Spleen (tissue), 11 donors: ENCODE data around the gene CASP6. TPM values are rescaled to one million over a fixed set of nuclear protein-coding genes. Genes with fewer than 3 reads are reported as not detected.

Experiments used
- DNase-seq: peaks from one replicate; pipeline ENCODE4 v3.0.0-alpha.2; 2020
- H3K27ac ChIP-seq, 8 donors: fragments of 200-600 bp; sonication (generic) in 7 of 8; 1 replicate in 4 of 8; 2 replicates in 4 of 8; pipeline versions ENCODE4 v1.5.0 to v1.8.0; 2016 to 2021; ENCODE audit warnings: inconsistent platforms in 4 of 8, mild to moderate bottlenecking in 4 of 8, moderate library complexity in 1 of 8
- H3K27me3 ChIP-seq, 7 donors: fragments of 200-600 bp; sonication (generic) in 6 of 7; replicated peaks in 1 of 7; 1 replicate in 4 of 7; 2 replicates in 3 of 7; pipeline versions ENCODE4 v1.5.0 to v1.8.0; 2016 to 2021; ENCODE audit warnings: inconsistent platforms in 3 of 7, mild to moderate bottlenecking in 1 of 7
- H3K36me3 ChIP-seq, 6 donors: fragments of 200-600 bp; sonication (generic) in 5 of 6; 1 replicate in 4 of 6; 2 replicates in 2 of 6; pipeline versions ENCODE4 v1.5.0 to v1.8.0; 2016 to 2021; ENCODE audit warnings: inconsistent platforms in 2 of 6
- H3K4me1 ChIP-seq, 6 donors: fragments of 200-600 bp; sonication (generic) in 5 of 6; 1 replicate in 3 of 6; 2 replicates in 3 of 6; pipeline versions ENCODE4 v1.5.0 to v1.8.0; 2016 to 2021; ENCODE audit warnings: inconsistent platforms in 3 of 6
- H3K4me3 ChIP-seq, 8 donors: fragments of 200-600 bp; sonication (generic) in 7 of 8; 1 replicate in 4 of 8; 2 replicates in 4 of 8; pipeline versions ENCODE4 v1.5.0 to v1.8.0; 2016 to 2021; ENCODE audit warnings: inconsistent platforms in 4 of 8, mild to moderate bottlenecking in 4 of 8, moderate library complexity in 2 of 8
- H3K9me3 ChIP-seq, 8 donors: fragments of 200-600 bp; sonication (generic) in 7 of 8; 1 replicate in 4 of 8; 2 replicates in 4 of 8; pipeline versions ENCODE4 v1.5.0 to v1.8.0; 2016 to 2021; ENCODE audit warnings: inconsistent platforms in 4 of 8
- CTCF ChIP-seq, 11 experiments: fragments of 200-600 bp in 7 of 11; fragments of 450-650 bp in 4 of 11; sonication (generic) in 4 of 11; IDR thresholded peaks in 8 of 11; conservative IDR thresholded peaks in 3 of 11; 1 replicate in 7 of 11; 2 replicates in 4 of 11; pipeline versions ENCODE4 v1.4.0 to v1.8.0; 2016 to 2021; ENCODE audit warnings: antibody characterized with exemption in 11 of 11, inconsistent platforms in 4 of 11, mild to moderate bottlenecking in 1 of 11
- POLR2A ChIP-seq, 3 donors: fragments of 450-650 bp; IDR thresholded peaks; one replicate each; pipeline ENCODE4 v1.5.1; 2017; ENCODE audit warnings: antibody characterized with exemption in 3 of 3, mild to moderate bottlenecking in 1 of 3
- POLR2AphosphoS5 ChIP-seq, 3 donors: sonication (generic); formaldehyde crosslinking; IDR thresholded peaks; one replicate each; pipeline ENCODE4 v1.5.1; 2017; ENCODE audit warnings: antibody characterized with exemption in 3 of 3
- WGBS, 5 donors: extraction: QIAGEN DNeasy Blood & Tissue Kit in 3 of 5; methylation state at CpG; one replicate each; pipeline versions ENCODE4 v1.1.5 to v1.1.7; 2013 to 2018; 5-methylcytosine and 5-hydroxymethylcytosine counted together
- intact Hi-C: fragments of 100-400 bp; cut with DNase I; formaldehyde crosslinking; loops from one replicate; pipeline ENCODE4 v1.15.0; 2023; ENCODE audit warnings: low total_unique reads
- polyA plus RNA-seq, 3 donors: library from polyadenylated mRNA; stranded (reverse); fragments of 200-250 nt; gene quantifications; one replicate each; pipeline ENCODE4 v1.2.1, GENCODE V29; 2013
- total RNA-seq, 7 donors: library from RNA; depleted of rRNA in 3 of 7; stranded (reverse); fragments of >200 nt in 3 of 7; fragmentation: NEBNext Ultra II Directional in 4 of 7; extraction: Animal tissue kit (Norgen Biotek cat#: 25700) in 4 of 7; gene quantifications; one replicate each; pipeline versions ENCODE4 v1.1.0 to v1.2.1, GENCODE V29; 2016 to 2021
- donor health status: healthy with polysubstance abuse.
- donor health status: DM: no; HTN: no; CAD: no; lungs with moderate emphysema.
- donor health status: DM: no; HTN: no; CAD: no.
- donor health status: Bipolar disorder and iron deficiency.
- donor health status: healthy.
- donor health status: DM: no; HTN: no; CAD: no.
- donor health status: DM: yes; HTN: yes; CAD: no.

CASP6 gene
- total and polyA plus RNA-seq, 10 donors = 7.7 to 34.5 (median 14.6) TPM

DNA sequence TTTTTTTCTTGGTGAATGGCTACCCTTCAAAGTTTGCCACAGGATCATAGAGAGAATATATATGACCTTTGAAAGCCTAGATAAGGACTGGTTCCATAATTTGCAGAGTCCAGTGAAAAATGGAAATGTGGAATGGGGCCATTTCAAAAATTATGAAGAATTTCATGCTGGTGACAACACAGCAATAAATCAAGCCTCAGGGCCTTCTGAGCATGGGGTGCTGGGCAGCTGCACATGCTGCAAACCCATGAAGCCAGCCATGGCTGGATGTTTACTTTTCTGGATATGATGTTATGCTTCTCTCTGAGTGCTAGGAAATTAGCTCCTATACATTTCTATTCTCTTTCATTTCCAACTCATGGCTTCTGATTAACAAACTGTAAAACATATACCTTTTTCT, 42.6 kb upstream of the CASP6 start:
- no peaks in the 10 kb centered on the region for H3K9me3 ChIP-seq
- H3K27me3 ChIP-seq = no peaks in the 10 kb centered on the region
- no peak overlapping the region for H3K27ac ChIP-seq
- H3K36me3 ChIP-seq = peaks cover 0 to 23% (median 3%) of the 10 kb centered on the region in 6 donors
- no peak for DNase-seq
- no peak overlapping the region for H3K4me3 ChIP-seq
- intact Hi-C loops = no loop called here
- H3K4me1 ChIP-seq = no peaks in the 10 kb centered on the region
- TF ChIP-seq POLR2AphosphoS5 (IDR thresholded peaks at IDR 0.05) (no peak), POLR2A (IDR thresholded peaks at IDR 0.05) (no peak), CTCF (IDR thresholded peaks at IDR 0.05 in 8 of 11, conservative IDR thresholded peaks at IDR 0.05 in 3 of 11) (no peak)

- Histone ChIP-seq H3K27me3 (no peaks in the 10 kb centered on the region), H3K9me3 (no peaks in the 10 kb centered on the region), H3K27ac (no peak overlapping the region), H3K4me3 (no peak overlapping the region), H3K4me1 (no peaks in the 10 kb centered on the region), H3K36me3 (peaks cover 0 to 12% (median 0%) of the 10 kb centered on the region in 6 donors)
- intact Hi-C loops = loop anchor here (10.0 kb wide), 2 partner anchors 65 to 315 kb away; partner anchors contain the start of gene CFI
- DNase-seq = no peak
- TF ChIP-seq POLR2A (IDR thresholded peaks at IDR 0.05) (no peak), POLR2AphosphoS5 (IDR thresholded peaks at IDR 0.05) (no peak), CTCF (IDR thresholded peaks at IDR 0.05 in 8 of 11, conservative IDR thresholded peaks at IDR 0.05 in 3 of 11) (no peak)
- 86 to 96% (median 94%) methylated on average over 3 of the region's 3 CpGs for WGBS, 5 donors
These were observed 36.3 kb upstream of the CASP6 start for GRCh38 chr4:109739547-109739946.

- Histone ChIP-seq H3K27me3 (no peaks in the 10 kb centered on the region), H3K36me3 (peaks cover 0 to 12% (median 0%) of the 10 kb centered on the region in 6 donors), H3K27ac (no peak overlapping the region), H3K9me3 (no peaks in the 10 kb centered on the region), H3K4me1 (no peaks in the 10 kb centered on the region), H3K4me3 (no peak overlapping the region)
- intact Hi-C loops = loop anchor here (10.0 kb wide), 2 partner anchors 67 to 313 kb away; partner anchors contain the start of gene CFI
- peak; percentile 58 for DNase-seq
- no peak for TF ChIP-seq POLR2A (IDR thresholded peaks at IDR 0.05)
- TF ChIP-seq CTCF (IDR thresholded peaks at IDR 0.05 in 8 of 11, conservative IDR thresholded peaks at IDR 0.05 in 3 of 11) = no peak
- TF ChIP-seq POLR2AphosphoS5 (IDR thresholded peaks at IDR 0.05) = no peak
- WGBS, 5 donors = 90 to 93% (median 92%) methylated on average over 10 of the region's 10 CpGs
These were observed 35.0 kb upstream of the CASP6 start for GRCh38 chr4:109738104-109738872.

DNA sequence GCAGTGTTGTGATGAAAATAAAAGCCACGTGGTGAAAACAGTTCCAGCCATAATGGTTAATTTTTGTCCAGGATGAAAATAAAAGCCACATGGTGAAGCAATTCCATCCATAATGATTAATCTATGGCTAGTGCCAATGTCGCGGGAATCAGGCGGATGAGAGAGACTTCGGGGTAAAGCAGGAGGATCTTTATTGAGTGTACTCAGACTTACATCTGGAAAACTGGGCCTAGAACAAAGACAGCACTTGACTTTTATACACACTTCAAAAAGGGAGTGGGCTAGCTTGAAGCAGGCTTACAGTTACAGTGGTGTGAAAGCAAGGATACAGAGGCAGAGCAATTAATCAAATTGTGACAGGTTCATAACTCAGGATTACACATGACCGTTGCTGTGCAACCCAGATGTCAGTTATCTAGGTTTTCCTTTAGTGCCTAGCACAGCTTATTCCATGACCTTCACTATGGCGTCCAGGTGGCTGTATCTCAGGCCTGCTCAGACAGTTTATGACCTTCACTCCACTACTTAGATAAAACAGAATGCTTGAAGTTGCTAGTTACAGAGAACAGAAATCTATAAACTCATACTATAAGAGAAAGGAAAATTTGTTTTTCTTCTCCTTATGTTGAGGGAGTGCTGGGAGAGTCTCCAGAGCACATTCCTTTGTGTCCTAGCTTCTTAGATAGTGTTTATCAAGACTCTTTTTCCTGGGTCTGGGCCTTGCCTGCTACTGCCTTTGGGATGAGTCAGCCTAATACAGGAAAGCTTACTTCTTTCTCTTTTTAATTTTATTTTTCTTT, 32.5 kb upstream of the CASP6 start:
- Histone ChIP-seq H3K27me3 (no peaks in the 10 kb centered on the region), H3K36me3 (no peaks in the 10 kb centered on the region), H3K27ac (no peak overlapping the region), H3K4me1 (peaks cover 0 to 4% (median under 1%) of the 10 kb centered on the region in 6 donors), H3K9me3 (no peaks in the 10 kb centered on the region), H3K4me3 (no peak overlapping the region)
- TF ChIP-seq POLR2AphosphoS5 (IDR thresholded peaks at IDR 0.05) (no peak), CTCF (IDR thresholded peaks at IDR 0.05 in 8 of 11, conservative IDR thresholded peaks at IDR 0.05 in 3 of 11) (no peak), POLR2A (IDR thresholded peaks at IDR 0.05) (no peak)
- intact Hi-C loops = loop anchor here (10.0 kb wide), 2 partner anchors 69 to 311 kb away; partner anchors contain the start of gene CFI
- WGBS, 5 donors = 82 to 85% (median 84%) methylated on average over 7 of the region's 7 CpGs
- no peak for DNase-seq
